NOMO-1 treated with dmso at 0.1 percent for 144 hours (cell line): ENCODE results near the gene YY1AP1.
A peak's percentile ranks its signal among the peaks of the same experiment; 100 is the strongest.
"Not testable (repeated sequence)": the region's sequence is repeated elsewhere in the genome, so short reads cannot be mapped to it uniquely, and the experiment has no call there.

ENCODE experiments used
- DNase-seq: peaks from one replicate; lab custom pipeline; 2025; ENCODE audit not compliant: unreplicated experiment; lab: John Stamatoyannopoulos, UW

YY1AP1 gene

GRCh38 chr1:155646307-155646706, 42.3 kb downstream of the YY1AP1 start:
- peak; percentile 39 for DNase-seq

DNA sequence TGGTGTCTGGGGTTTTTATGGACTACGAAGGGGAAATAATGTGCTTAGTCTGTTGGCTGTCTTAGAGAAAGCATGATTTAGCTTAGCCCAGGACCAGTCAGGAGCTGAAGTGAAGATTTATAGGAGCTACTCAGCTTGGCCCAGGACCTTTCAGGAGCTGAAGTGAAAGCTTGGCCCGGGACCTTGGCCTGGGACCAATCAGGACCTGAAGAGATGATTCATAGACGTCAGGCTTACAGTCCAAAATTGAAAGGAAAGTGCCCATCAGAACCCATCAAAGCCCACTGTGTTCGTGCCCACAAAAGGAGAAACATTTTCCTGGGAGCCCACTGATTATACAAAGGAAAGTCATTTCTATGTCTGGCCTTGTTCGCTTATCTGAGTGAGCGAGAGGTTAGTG, 42.9 kb downstream of the YY1AP1 start:
- DNase-seq = no peak

DNA sequence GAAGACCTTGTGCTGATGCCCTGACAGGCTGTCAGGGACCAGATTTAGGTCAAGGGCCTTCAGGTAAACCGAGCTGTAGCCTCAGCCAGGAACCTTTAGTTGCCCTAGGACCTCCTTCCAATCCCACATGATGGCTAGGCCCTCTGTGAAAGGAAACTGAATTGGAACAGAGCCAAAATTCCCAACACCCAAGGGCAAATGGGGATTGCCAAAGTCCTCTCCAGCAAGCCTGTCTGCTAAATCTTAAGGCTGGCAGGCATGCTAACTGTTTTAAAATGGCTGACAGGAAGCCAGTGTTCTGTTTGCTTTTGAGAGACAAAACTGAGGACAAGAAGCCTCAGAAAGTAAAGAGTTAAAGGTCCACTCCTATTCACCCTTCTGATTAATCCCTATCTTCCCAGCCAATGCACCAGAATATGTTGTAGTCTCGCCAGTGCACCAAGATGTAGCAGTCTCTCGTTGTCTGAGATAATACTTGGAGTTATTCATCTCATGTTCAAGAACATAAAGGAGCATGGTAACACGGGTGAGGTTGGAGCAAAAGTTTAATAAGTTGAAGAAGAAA, 43.5 kb downstream of the YY1AP1 start:
- no peak for DNase-seq

DNA sequence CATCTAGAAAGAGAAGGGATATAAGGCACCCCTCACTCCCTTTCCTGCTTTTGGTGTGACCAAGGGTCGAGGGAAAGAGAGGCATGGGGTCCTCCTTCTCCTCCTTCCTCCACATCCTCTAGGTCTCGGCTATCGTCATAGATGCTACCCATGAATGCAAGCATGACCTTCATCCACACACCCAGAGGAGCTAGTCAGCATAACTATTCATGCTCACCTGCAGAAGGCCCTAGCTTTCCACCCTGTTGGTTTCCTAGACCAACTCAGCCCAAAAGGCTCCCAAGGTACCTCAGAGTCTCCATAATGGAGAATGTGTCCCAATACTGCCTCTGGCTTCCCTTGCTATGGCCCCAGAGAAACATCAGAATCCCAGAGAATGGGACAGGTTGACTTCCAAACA, 45.3 kb downstream of the YY1AP1 start:
- no peak for DNase-seq

DNA sequence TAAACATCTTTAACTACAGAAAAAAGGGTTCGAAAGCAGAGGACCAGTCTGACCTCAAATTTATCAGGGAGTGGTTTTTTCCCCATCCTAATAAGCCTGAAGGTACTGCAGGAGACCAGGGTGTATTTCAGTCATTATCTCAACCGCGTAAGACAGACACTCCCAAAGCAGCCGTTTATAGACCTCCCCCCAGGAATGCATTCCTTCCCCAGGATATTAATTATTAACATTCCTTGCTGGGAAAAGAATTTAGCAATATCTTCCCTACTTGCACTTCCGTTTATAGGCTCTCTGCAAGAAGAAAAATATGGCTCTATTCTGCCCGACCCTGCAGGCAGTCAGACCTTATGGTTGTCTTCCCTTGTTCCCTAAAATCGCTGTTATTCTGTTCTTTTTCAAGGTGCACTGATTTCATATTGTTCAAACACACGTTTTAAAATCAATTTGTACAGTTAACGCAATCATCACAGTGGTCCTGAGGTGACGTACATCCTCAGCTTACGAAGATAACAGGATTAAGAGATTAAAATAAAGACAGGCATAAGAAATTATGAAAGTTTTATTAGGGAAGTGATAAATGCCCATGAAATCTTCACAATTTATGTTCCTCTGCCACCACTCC, 45.9 kb downstream of the YY1AP1 start:
- DNase-seq = not testable (repeated sequence)

DNA sequence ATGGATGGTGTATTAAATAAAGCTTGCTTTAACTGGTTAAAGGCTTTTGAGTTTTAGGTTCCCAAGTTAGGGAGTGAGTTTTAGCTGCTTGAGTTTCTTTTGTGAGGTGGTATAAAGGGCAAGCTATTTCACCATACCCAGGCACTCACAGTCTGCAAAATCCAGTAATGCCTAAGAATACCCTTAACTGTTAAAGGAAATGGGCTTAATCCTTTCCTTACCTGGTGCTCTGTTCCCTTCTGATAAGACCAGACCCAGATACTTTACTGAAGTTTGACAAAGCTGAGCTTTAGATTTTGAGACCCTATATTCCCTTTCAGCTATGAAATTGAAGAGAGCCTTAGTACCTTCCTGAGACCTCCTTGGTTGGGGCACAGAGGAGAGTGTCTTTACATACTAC, 48.2 kb downstream of the YY1AP1 start:
- DNase-seq = no peak

- DNase-seq = no peak
These were observed 52.0 kb downstream of the YY1AP1 start for GRCh38 chr1:155636397-155637153.

DNA sequence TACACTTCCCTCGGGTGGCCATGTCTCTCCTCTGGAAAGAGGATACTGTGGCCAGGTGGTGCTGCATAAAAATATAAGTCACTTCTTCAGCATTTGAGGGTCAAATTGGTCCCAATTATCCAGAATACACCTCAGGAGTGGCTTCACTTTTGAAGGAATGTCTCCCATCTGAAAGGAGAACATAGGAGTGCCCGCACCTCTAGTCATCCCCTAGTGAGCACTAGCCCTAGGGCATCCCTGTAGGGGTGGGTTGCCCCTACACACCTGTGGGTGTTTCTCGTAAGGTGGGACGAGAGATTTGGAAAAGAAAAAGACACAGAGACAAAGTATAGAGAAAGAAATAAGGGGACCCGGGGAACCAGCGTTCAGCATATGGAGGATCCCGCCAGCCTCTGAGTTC, 62.1 kb downstream of the YY1AP1 start:
- DNase-seq = not testable (repeated sequence)

GRCh38 chr1:155623357-155623756, 65.2 kb downstream of the YY1AP1 start:
- DNase-seq = no peak

- no peak for DNase-seq
These were observed 66.4 kb downstream of the YY1AP1 start for GRCh38 chr1:155622191-155622590.

DNA sequence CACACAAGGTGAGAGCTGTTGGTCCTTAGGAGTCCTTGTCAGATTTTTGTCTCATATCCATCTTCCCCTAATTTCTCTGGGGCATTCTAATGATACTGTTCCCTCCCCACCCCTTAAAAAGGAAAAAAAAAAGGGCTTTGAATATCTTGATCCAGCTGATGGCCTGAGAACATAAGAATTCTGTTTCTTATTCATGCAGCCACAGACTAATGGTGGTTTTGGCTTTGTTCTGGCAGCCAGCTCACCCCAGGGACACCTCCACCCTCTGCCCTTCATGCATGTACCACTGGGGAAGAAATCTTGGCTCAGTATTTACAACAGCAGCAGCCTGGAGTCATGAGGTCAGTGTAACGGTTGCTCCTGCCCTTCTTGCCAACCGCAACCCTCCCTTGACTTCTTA, 75.3 kb downstream of the YY1AP1 start:
- DNase-seq = not testable (repeated sequence)

DNA sequence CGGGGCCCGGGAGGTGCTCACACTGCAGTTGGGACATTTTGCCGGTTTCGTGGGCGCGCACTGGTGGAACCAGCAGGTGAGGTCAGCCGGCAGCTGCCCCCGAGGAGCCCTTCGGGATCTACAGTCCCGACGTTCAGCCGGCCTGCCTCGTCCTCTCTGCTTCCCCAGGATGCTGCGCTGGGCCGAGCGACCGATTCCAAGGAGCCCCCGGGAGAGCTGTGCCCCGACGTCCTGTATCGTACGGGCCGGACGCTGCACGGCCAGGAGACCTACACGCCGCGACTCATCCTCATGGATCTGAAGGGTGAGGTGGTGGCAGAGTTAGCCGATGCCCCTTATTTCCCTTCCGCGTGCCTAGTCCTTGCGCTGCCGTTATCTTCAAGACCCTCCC, 78.3 kb downstream of the YY1AP1 start:
- DNase-seq = not testable (repeated sequence)

DNA sequence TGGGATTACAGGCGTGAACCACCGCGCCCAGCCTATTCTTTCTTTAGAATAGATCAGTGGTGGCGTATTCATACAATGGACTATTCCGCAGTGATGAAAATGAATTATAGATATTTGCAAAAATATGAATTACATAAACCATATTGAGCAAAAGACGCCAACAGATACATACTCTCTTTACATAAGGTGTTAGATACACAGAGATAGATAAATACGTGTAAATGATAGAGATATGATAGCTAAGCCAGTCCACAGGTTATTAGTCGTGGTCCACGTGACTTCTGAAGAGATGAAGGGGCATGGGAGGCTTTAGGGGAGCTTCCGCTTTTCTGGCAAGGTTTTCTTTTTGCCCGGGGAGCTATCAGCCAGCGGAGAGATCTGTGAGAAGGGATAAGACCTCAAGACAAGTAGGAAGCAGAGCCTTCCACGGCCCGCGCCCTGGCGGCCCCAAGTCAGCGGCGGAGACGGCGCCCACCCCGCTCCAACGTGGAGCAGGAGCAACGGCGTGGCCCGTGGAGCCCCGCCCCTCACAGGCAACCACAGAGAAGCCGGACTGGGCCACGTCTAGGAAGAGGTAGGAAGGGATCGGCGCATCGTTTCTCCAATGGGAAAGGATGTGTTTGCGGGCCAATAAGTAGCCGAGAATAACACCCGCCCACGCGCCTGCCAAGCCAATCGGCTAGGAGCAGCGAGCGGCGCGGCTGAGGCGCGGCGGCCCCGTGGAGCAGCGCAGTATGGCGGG, 78.9 kb downstream of the YY1AP1 start, which contains the start of gene MSTO1:
TSS of gene MSTO1 (plus strand) at position 704 of the 742 bp plus-strand sequence. CDS start at position 735, 31 bp downstream.
- peak; percentile 93 for DNase-seq
